Ovary (tissue), 3 donors: Measurements from ENCODE around the gene GET4.

Source experiments
- EP300 ChIP-seq: sonication (generic); formaldehyde crosslinking; IDR thresholded peaks from one replicate; pipeline ENCODE4 v1.6.1; 2017; ENCODE audit warnings: antibody characterized with exemption
- TF ChIP-seq, protein P1 (sequence below), 3 donors: fragments of 450-650 bp in 2 of 3; fragments of 200-600 bp in 1 of 3; IDR thresholded peaks; one replicate each; pipeline versions ENCODE4 v1.5.1 to v1.8.0; 2016 to 2022; ENCODE audit warnings: antibody characterized with exemption in 3 of 3, mild to moderate bottlenecking in 1 of 3
- donor health status: DM: no; HTN: no; CAD: no.

DNA sequence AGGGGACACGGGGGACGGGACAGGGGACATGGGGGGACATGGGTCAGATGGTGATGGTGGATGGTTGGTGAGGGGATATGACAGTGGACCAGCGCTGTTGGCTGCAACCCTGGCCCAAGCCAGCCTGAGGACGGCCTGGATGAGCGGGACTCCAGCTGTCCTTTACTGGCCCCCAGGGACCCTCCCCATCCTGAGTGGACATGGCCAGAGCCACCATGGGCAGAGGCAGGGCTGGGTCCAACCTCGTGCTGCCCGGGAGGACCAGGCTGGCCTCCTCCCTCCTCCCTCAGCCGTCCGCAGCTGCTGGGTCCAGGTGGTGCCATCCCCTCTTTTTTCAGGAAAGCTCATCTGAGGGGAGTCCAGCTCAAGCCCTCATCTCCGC, 30.4 kb downstream of the GET4 start:
- TF ChIP-seq EP300: no peak
- TF ChIP-seq, protein P1, sequence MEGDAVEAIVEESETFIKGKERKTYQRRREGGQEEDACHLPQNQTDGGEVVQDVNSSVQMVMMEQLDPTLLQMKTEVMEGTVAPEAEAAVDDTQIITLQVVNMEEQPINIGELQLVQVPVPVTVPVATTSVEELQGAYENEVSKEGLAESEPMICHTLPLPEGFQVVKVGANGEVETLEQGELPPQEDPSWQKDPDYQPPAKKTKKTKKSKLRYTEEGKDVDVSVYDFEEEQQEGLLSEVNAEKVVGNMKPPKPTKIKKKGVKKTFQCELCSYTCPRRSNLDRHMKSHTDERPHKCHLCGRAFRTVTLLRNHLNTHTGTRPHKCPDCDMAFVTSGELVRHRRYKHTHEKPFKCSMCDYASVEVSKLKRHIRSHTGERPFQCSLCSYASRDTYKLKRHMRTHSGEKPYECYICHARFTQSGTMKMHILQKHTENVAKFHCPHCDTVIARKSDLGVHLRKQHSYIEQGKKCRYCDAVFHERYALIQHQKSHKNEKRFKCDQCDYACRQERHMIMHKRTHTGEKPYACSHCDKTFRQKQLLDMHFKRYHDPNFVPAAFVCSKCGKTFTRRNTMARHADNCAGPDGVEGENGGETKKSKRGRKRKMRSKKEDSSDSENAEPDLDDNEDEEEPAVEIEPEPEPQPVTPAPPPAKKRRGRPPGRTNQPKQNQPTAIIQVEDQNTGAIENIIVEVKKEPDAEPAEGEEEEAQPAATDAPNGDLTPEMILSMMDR (IDR thresholded peaks at IDR 0.05): no peak
